ENCODE results near the gene FASTKD2.

DNA sequence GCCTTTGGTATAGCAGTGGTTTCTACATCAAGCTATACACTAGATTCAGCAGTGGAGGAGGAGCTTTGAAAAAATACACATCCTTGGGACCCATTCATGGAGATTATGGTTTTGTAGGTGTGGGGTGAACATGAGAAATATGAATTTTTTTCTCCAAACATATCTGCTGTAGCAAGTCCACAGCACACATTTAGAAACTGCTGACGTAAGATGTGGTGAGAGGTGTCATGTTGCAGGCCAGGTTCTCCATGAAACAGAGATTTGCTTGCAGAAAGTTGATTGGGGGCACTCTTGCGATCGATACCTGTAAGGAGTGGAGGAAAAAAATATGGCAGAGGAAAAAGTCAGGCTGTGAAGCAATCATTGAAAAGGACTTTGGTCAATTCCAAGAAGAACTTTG is 67.9 kb downstream of the FASTKD2 start:
- TF ChIP-seq, protein P1, sequence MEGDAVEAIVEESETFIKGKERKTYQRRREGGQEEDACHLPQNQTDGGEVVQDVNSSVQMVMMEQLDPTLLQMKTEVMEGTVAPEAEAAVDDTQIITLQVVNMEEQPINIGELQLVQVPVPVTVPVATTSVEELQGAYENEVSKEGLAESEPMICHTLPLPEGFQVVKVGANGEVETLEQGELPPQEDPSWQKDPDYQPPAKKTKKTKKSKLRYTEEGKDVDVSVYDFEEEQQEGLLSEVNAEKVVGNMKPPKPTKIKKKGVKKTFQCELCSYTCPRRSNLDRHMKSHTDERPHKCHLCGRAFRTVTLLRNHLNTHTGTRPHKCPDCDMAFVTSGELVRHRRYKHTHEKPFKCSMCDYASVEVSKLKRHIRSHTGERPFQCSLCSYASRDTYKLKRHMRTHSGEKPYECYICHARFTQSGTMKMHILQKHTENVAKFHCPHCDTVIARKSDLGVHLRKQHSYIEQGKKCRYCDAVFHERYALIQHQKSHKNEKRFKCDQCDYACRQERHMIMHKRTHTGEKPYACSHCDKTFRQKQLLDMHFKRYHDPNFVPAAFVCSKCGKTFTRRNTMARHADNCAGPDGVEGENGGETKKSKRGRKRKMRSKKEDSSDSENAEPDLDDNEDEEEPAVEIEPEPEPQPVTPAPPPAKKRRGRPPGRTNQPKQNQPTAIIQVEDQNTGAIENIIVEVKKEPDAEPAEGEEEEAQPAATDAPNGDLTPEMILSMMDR (conservative IDR thresholded peaks at IDR 0.05 in 1 of 2, IDR thresholded peaks at IDR 0.05 in 1 of 2; ENCODE audit: low read depth in 1 of 2, low read length in 2 of 2), result no peak
- no peak for TF ChIP-seq EZH2 (IDR thresholded peaks at IDR 0.05; ENCODE audit: low read length, missing control alignments)

Measured in fibroblast of lung (primary cell).